Thymus (tissue), 11 donors: ENCODE measurements around the gene RAB28. TPM values are rescaled to one million over a fixed set of nuclear protein-coding genes. Genes with fewer than 3 reads are reported as not detected.
A peak's percentile ranks its signal among the peaks of the same experiment; 100 is the strongest.

Source experiments
- DNase-seq, 9 donors: peaks; one replicate each; pipeline ENCODE4 v3.0.0-alpha.2; 2013; ENCODE audit warnings: low spot score in 9 of 9, low read depth in 6 of 9, missing footprints in 1 of 9
- H3K27ac ChIP-seq, 2 donors: one replicate each; pipeline ENCODE4 v1.5.1; 2013; ENCODE audit warnings: control low read depth in 1 of 2, low read depth in 1 of 2, low read length in 1 of 2, mild to moderate bottlenecking in 1 of 2, moderate library complexity in 1 of 2
- H3K27me3 ChIP-seq, 2 donors: one replicate each; pipeline ENCODE4 v1.5.1; 2013; ENCODE audit warnings: low read length in 1 of 2; ENCODE audit not compliant: control insufficient read depth in 2 of 2, insufficient read depth in 1 of 2
- H3K36me3 ChIP-seq, 2 donors: one replicate each; pipeline ENCODE4 v1.5.1; 2013; ENCODE audit warnings: low read length in 1 of 2, mild to moderate bottlenecking in 1 of 2, moderate library complexity in 1 of 2; ENCODE audit not compliant: control insufficient read depth in 2 of 2, insufficient read depth in 2 of 2
- H3K4me1 ChIP-seq, 2 donors: one replicate each; pipeline ENCODE4 v1.5.1; 2013; ENCODE audit warnings: low read length in 2 of 2; ENCODE audit not compliant: control insufficient read depth in 2 of 2, insufficient read depth in 2 of 2
- H3K4me3 ChIP-seq, 2 donors: one replicate each; pipeline ENCODE4 v1.5.1; 2013; ENCODE audit warnings: low read length in 2 of 2, control low read depth in 1 of 2, mild to moderate bottlenecking in 1 of 2
- H3K9me3 ChIP-seq, 2 donors: one replicate each; pipeline ENCODE4 v1.5.1; 2013; ENCODE audit warnings: low read length in 1 of 2, mild to moderate bottlenecking in 1 of 2; ENCODE audit not compliant: control insufficient read depth in 2 of 2, insufficient read depth in 1 of 2
- WGBS: extraction: QIAGEN DNeasy Blood & Tissue Kit; methylation state at CpG from one replicate; pipeline ENCODE4 v1.1.7; 2013; 5-methylcytosine and 5-hydroxymethylcytosine counted together
- polyA plus RNA-seq: library from polyadenylated mRNA; stranded (reverse); fragments of 200-250 nt; gene quantifications from one replicate; pipeline ENCODE4 v1.2.3, GENCODE V29; 2013
- total RNA-seq: library from RNA; stranded (reverse); fragments of 120-200 nt; gene quantifications from one replicate; pipeline ENCODE4 v1.2.4, GENCODE V29; 2013
- donor health status: healthy.

RAB28 gene
- total and polyA plus RNA-seq, 2 donors: 14.6 to 21.2 TPM

GRCh38 chr4:13484749-13485221 lies 645 bp upstream of the RAB28 start:
- no peak for DNase-seq
- under 1% methylated on average over 23 of the region's 23 CpGs for WGBS
- peaks cover 7 to 13% of the 10 kb centered on the region in 2 donors for H3K4me1 ChIP-seq

DNA sequence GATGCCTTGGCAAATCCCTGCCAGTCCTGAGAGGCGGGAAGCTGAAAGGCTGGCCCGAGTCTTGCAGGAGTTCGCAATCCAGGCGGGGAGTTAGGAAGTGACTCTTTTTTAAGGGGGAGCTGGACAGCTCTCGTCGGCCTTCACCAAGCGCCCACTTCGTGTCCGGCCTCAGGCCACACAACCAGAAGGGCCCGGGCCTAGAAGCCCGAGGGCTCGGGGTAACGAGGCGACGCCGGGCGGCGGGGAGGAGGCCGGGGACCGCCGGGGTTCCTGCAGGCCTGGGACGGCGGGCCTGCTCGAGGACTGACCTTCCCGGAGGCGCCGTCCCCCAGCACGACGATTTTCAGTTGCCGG lies 395 bp downstream of the RAB28 start:
- peaks cover 0 to 3% of the 10 kb centered on the region in 2 donors for H3K9me3 ChIP-seq
- peaks cover 7 to 13% of the 10 kb centered on the region in 2 donors for H3K4me1 ChIP-seq
- peak overlapping the region; percentile 78 to 99 for H3K4me3 ChIP-seq
- peaks cover 0 to 10% of the 10 kb centered on the region in 2 donors for H3K27me3 ChIP-seq
- H3K36me3 ChIP-seq: no peaks in the 10 kb centered on the region
- peak overlapping the region; percentile 59 to 79 for H3K27ac ChIP-seq
- WGBS: under 1% methylated on average over 30 of the region's 30 CpGs
- DNase-seq: peak in 2 of 9 donors; percentile 13 to 21

More at GRCh38 chr4:13484749-13485221, 645 bp upstream of the RAB28 start:
- Histone ChIP-seq H3K27ac (peak overlapping the region; percentile 87 to 90), H3K4me3 (peak overlapping the region; percentile 78 to 99), H3K27me3 (peaks cover 0 to 10% of the 10 kb centered on the region in 2 donors), H3K36me3 (no peaks in the 10 kb centered on the region), H3K9me3 (peaks cover 0 to 3% of the 10 kb centered on the region in 2 donors)

DNA sequence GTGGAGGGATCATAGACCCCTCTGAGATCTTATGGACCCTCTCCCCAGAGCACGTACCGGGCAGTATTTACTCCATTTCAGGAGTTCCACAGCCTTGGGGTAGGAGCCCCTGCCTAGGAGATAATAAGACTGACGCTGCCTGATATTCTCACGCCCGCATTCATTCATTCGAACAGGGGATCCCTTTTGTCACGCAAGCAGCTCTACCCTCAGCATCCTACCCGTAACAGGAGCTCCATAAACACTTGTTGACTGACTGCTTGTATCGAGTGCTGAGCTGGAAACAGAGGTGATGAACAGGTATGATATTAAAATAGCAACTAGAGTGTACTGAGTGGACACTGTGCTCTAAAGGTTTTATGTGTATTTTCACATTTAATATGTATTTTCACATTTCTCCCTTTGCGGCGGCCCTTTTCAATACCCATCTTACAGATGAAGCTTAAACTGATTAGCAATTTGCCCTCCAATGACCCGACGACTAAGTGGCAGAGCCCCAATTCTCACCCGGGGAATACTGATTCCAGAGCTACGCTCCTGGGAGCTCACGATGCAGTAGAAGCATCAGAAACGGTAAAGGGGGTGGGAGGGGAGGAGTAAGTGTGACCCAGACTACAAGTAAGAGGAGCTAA lies 888 bp downstream of the RAB28 start:
- WGBS: 48% methylated on average over 17 of the region's 17 CpGs
- H3K27ac ChIP-seq: no peak overlapping the region
- H3K9me3 ChIP-seq: peaks cover 0 to 3% of the 10 kb centered on the region in 2 donors
- H3K27me3 ChIP-seq: peaks cover 0 to 10% of the 10 kb centered on the region in 2 donors
- H3K4me1 ChIP-seq: peaks cover 7 to 13% of the 10 kb centered on the region in 2 donors
- peak in 4 of 9 donors; percentile 2 to 20 (median 18) for DNase-seq
- H3K4me3 ChIP-seq: peak overlapping the region; percentile 78 to 99
- no peaks in the 10 kb centered on the region for H3K36me3 ChIP-seq

- H3K36me3 ChIP-seq: peaks cover 0 to 4% of the 10 kb centered on the region in 2 donors
- H3K4me3 ChIP-seq: no peak overlapping the region
- no peaks in the 10 kb centered on the region for H3K27me3 ChIP-seq
- H3K9me3 ChIP-seq: peaks cover 0 to 3% of the 10 kb centered on the region in 2 donors
- H3K27ac ChIP-seq: no peak overlapping the region
- no peak for DNase-seq
- peaks cover 7 to 13% of the 10 kb centered on the region in 2 donors for H3K4me1 ChIP-seq
- 90% methylated on average over 1 of the region's 1 CpG for WGBS
Observed at GRCh38 chr4:13481569-13481968, 2.6 kb downstream of the RAB28 start.

GRCh38 chr4:13478707-13479106 lies 5.4 kb downstream of the RAB28 start:
- H3K9me3 ChIP-seq: no peaks in the 10 kb centered on the region
- H3K27me3 ChIP-seq: no peaks in the 10 kb centered on the region
- H3K36me3 ChIP-seq: peaks cover 0 to 4% of the 10 kb centered on the region in 2 donors
- H3K4me1 ChIP-seq: peaks cover 6 to 7% of the 10 kb centered on the region in 2 donors
- 98% methylated on average over 1 of the region's 1 CpG for WGBS
- no peak overlapping the region for H3K4me3 ChIP-seq
- no peak for DNase-seq
- no peak overlapping the region for H3K27ac ChIP-seq

- WGBS: 98% methylated on average over 2 of the region's 2 CpGs
- Histone ChIP-seq H3K36me3 (peaks cover 0 to 4% of the 10 kb centered on the region in 2 donors), H3K4me3 (no peak overlapping the region), H3K9me3 (no peaks in the 10 kb centered on the region), H3K27ac (no peak overlapping the region), H3K4me1 (peaks cover 5% of the 10 kb centered on the region in 2 donors), H3K27me3 (no peaks in the 10 kb centered on the region)
- DNase-seq: no peak
Observed at GRCh38 chr4:13478131-13478530, 6.0 kb downstream of the RAB28 start.

DNA sequence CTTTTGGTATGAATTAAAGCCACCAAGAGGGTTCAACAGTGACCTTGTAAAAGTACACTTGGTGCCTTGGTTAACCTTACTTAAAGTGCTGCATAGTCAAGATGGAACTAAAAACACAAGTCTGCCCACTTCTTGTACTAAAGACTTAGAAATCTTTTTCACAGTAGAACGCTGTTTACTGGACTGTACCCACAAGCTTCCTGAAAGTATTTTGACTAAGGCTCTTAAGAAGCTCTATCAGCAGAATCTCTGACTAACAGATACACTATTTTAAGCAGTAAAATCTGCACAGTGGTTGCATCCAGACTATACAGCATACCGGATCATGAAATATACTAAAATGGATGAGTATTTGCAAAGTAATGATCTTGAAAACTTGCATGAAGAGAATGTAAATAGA lies 7.2 kb downstream of the RAB28 start:
- no peaks in the 10 kb centered on the region for H3K4me1 ChIP-seq
- no peak overlapping the region for H3K27ac ChIP-seq
- H3K36me3 ChIP-seq: peaks cover 0 to 4% of the 10 kb centered on the region in 2 donors
- H3K27me3 ChIP-seq: no peaks in the 10 kb centered on the region
- no peak overlapping the region for H3K4me3 ChIP-seq
- no peak for DNase-seq
- WGBS: 68% methylated on average over 2 of the region's 2 CpGs
- no peaks in the 10 kb centered on the region for H3K9me3 ChIP-seq

DNA sequence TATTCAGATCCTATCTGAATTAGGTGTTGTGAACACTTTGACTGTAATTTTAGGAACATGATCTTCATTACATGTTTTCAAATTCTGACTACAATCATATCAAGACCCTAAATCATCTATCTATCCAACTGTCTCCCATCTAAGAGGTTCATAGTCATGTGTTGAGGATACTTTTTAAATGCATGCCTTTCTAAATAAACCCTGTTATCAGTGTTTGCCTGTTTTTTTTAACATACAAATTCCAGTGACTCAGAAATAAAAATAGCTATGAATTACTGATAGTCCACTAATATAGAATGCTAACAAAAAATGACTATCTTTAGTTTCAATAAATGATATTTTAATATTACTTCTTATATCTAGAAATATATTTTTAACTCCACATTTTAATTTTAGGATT lies 8.0 kb downstream of the RAB28 start:
- Histone ChIP-seq H3K4me3 (no peak overlapping the region), H3K4me1 (no peaks in the 10 kb centered on the region), H3K27ac (no peak overlapping the region), H3K27me3 (no peaks in the 10 kb centered on the region), H3K36me3 (peaks cover 0 to 4% of the 10 kb centered on the region in 2 donors), H3K9me3 (no peaks in the 10 kb centered on the region)
- DNase-seq: no peak

DNA sequence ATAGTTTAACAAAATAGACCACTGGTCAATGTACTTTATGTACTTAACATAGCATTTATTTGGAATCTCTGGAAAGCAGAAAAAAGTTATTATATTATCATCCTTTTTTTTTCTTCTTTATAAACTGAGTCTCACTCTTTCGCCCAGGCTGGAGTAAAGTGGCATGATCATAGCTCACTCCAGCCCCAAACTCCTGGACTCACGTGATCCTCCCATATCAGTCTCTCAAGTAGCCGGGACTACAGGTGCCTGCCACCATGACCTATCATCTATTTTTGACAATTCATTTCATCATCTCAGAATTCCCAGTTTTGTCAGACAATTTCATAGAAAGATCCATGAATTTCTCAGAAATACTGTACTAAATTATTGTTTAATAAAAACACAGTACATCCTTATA lies 12.7 kb downstream of the RAB28 start:
- DNase-seq: no peak
- Histone ChIP-seq H3K27ac (no peak overlapping the region), H3K27me3 (no peaks in the 10 kb centered on the region), H3K4me1 (no peaks in the 10 kb centered on the region), H3K4me3 (no peak overlapping the region), H3K36me3 (no peaks in the 10 kb centered on the region), H3K9me3 (no peaks in the 10 kb centered on the region)
- WGBS: over 99% methylated on average over 3 of the region's 3 CpGs
